Esophagus muscularis mucosa (tissue), 3 donors: ENCODE results near the gene CER1.

Source experiments
- POLR2A ChIP-seq: fragments of 450-650 bp; IDR thresholded peaks from one replicate; pipeline ENCODE4 v1.6.1; 2017; ENCODE audit warnings: antibody characterized with exemption, moderate library complexity, mild to moderate bottlenecking, low read depth
- POLR2AphosphoS5 ChIP-seq, 2 donors: sonication (generic); formaldehyde crosslinking; IDR thresholded peaks; one replicate each; pipeline ENCODE4 v1.6.1; 2017; ENCODE audit warnings: antibody characterized with exemption in 2 of 2
- TF ChIP-seq, protein P1 (sequence below), 3 experiments: fragments of 200-600 bp in 2 of 3; fragments of 450-650 bp in 1 of 3; sonication (generic) in 2 of 3; IDR thresholded peaks; one replicate each; pipeline ENCODE4 v1.5.1; 2017 to 2019; ENCODE audit warnings: antibody characterized with exemption in 3 of 3, mild to moderate bottlenecking in 2 of 3, moderate library complexity in 1 of 3

DNA sequence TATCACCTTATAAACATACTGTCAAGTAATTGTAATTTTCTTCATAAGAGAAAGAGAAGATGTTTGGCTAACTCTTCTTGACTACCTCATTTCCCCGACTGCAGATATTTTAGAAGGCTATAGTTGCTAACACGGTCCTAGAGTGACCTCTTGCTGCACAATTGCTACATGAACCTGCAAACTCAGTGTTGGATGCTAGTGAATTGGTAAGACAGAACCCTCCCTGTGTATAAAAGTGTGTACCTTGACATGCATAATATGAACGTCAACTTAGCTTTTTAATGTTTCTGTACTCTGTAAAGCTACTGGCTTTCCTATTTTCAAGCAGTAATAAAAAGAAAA is 46.7 kb upstream of the CER1 start:
- TF ChIP-seq POLR2AphosphoS5 (IDR thresholded peaks at IDR 0.05) (no peak), POLR2A (no peak)
- TF ChIP-seq, protein P1, sequence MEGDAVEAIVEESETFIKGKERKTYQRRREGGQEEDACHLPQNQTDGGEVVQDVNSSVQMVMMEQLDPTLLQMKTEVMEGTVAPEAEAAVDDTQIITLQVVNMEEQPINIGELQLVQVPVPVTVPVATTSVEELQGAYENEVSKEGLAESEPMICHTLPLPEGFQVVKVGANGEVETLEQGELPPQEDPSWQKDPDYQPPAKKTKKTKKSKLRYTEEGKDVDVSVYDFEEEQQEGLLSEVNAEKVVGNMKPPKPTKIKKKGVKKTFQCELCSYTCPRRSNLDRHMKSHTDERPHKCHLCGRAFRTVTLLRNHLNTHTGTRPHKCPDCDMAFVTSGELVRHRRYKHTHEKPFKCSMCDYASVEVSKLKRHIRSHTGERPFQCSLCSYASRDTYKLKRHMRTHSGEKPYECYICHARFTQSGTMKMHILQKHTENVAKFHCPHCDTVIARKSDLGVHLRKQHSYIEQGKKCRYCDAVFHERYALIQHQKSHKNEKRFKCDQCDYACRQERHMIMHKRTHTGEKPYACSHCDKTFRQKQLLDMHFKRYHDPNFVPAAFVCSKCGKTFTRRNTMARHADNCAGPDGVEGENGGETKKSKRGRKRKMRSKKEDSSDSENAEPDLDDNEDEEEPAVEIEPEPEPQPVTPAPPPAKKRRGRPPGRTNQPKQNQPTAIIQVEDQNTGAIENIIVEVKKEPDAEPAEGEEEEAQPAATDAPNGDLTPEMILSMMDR (IDR thresholded peaks at IDR 0.05): no peak
